Measurements from ENCODE around the gene FAM13A. TPM values are rescaled to one million over a fixed set of nuclear protein-coding genes. Genes with fewer than 3 reads are reported as not detected.

Gene FAM13A
- polyA plus RNA-seq, 1 donor from 2014 or later: 4.0 TPM

GRCh38 chr4:88720451-88721428 is 336.2 kb downstream of the FAM13A start:
- Histone ChIP-seq H3K9me2 (ENCODE audit: insufficient read depth, low read length) (no peaks in the 10 kb centered on the region), H3K36me3 (ENCODE audit: insufficient read depth, low read length) (peaks cover 31% of the 10 kb centered on the region), H3K79me2 (replicated peaks; ENCODE audit: insufficient read depth, low read length) (no peaks in the 10 kb centered on the region), H3K9me3 (ENCODE audit: low read length) (no peaks in the 10 kb centered on the region), H3F3A (ENCODE audit: insufficient read depth, low read length, poor library complexity, severe bottlenecking) (no peaks in the 10 kb centered on the region), H3K4me2 (ENCODE audit: low read length) (no peak overlapping the region), H3K9ac (ENCODE audit: low read length) (no peak overlapping the region), H3K4me3 (ENCODE audit: low read length) (no peak overlapping the region), H2AFZ (ENCODE audit: low read depth, low read length) (no peak overlapping the region), H3K27ac (ENCODE audit: low read length) (no peak overlapping the region), H4K20me1 (ENCODE audit: insufficient read depth) (no peaks in the 10 kb centered on the region), H3K27me3 (ENCODE audit: insufficient read depth, low read depth, low read length) (no peaks in the 10 kb centered on the region)
- no peak for TF ChIP-seq MXI1 (conservative IDR thresholded peaks at IDR 0.05; ENCODE audit: poor library complexity, severe bottlenecking)
- TF ChIP-seq TAF1 (IDR thresholded peaks at IDR 0.05; ENCODE audit: low read depth): no peak
- no peak for TF ChIP-seq REST (IDR thresholded peaks at IDR 0.05; ENCODE audit: borderline replicate concordance)
- TF ChIP-seq RAD21 (conservative IDR thresholded peaks at IDR 0.05): no peak
- TF ChIP-seq CTCF (IDR thresholded peaks at IDR 0.05; ENCODE audit: poor library complexity, severe bottlenecking): no peak
- TF ChIP-seq EP300 (conservative IDR thresholded peaks at IDR 0.05; ENCODE audit: poor library complexity, severe bottlenecking): no peak
- no peak for TF ChIP-seq SMC3 (conservative IDR thresholded peaks at IDR 0.05; ENCODE audit: poor library complexity)
- no peak for TF ChIP-seq POLR2AphosphoS5 (IDR thresholded peaks at IDR 0.05)
- no peak for TF ChIP-seq EZH2 (IDR thresholded peaks at IDR 0.05; ENCODE audit: borderline replicate concordance, insufficient read depth, low read length, poor library complexity, severe bottlenecking)

DNA sequence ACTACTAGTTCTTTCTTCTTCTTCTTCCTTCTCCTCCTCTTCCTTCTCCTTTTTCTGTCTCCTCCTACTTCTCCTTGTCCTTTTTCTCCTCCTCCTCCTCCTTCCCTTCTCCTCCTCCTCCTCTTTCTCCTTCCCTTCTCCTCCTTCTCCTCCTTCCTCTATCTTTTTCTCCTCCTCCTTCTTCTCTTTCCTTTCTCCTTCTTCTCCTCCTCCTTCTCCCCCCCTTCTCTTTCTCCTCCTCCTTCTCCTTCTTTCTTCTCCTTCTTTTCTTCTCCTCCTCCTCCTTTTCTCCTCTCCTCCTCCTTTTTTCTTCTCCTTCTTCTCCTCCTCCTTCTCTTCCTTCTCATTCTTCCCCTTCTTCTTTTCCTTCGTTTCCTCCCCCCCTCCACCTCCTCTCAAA is 337.6 kb downstream of the FAM13A start:
- Histone ChIP-seq H3F3A (ENCODE audit: insufficient read depth, low read length, poor library complexity, severe bottlenecking) (no peaks in the 10 kb centered on the region), H4K20me1 (ENCODE audit: insufficient read depth) (no peaks in the 10 kb centered on the region), H3K27ac (ENCODE audit: low read length) (no peak overlapping the region), H3K27me3 (ENCODE audit: insufficient read depth, low read depth, low read length) (no peaks in the 10 kb centered on the region), H3K9ac (ENCODE audit: low read length) (no peak overlapping the region), H3K36me3 (ENCODE audit: insufficient read depth, low read length) (peaks cover 31% of the 10 kb centered on the region), H3K9me3 (ENCODE audit: low read length) (no peaks in the 10 kb centered on the region), H3K79me2 (replicated peaks; ENCODE audit: insufficient read depth, low read length) (no peaks in the 10 kb centered on the region), H3K9me2 (ENCODE audit: insufficient read depth, low read length) (no peaks in the 10 kb centered on the region), H3K4me3 (ENCODE audit: low read length) (no peak overlapping the region), H3K4me2 (ENCODE audit: low read length) (no peak overlapping the region), H2AFZ (ENCODE audit: low read depth, low read length) (no peak overlapping the region)
- TF ChIP-seq SMC3 (conservative IDR thresholded peaks at IDR 0.05; ENCODE audit: poor library complexity) (no peak), EZH2 (IDR thresholded peaks at IDR 0.05; ENCODE audit: borderline replicate concordance, insufficient read depth, low read length, poor library complexity, severe bottlenecking) (no peak), MXI1 (conservative IDR thresholded peaks at IDR 0.05; ENCODE audit: poor library complexity, severe bottlenecking) (no peak), POLR2AphosphoS5 (IDR thresholded peaks at IDR 0.05) (no peak), TAF1 (IDR thresholded peaks at IDR 0.05; ENCODE audit: low read depth) (no peak), EP300 (conservative IDR thresholded peaks at IDR 0.05; ENCODE audit: poor library complexity, severe bottlenecking) (no peak), CTCF (IDR thresholded peaks at IDR 0.05; ENCODE audit: poor library complexity, severe bottlenecking) (no peak), REST (IDR thresholded peaks at IDR 0.05; ENCODE audit: borderline replicate concordance) (no peak), RAD21 (conservative IDR thresholded peaks at IDR 0.05) (no peak)
